ENCODE measurements around the gene MORC2. TPM values are rescaled to one million over a fixed set of nuclear protein-coding genes. Genes with fewer than 3 reads are reported as not detected.

Gene MORC2
- total RNA-seq, 1 experiment from 2014 or later: 25.4 TPM

DNA sequence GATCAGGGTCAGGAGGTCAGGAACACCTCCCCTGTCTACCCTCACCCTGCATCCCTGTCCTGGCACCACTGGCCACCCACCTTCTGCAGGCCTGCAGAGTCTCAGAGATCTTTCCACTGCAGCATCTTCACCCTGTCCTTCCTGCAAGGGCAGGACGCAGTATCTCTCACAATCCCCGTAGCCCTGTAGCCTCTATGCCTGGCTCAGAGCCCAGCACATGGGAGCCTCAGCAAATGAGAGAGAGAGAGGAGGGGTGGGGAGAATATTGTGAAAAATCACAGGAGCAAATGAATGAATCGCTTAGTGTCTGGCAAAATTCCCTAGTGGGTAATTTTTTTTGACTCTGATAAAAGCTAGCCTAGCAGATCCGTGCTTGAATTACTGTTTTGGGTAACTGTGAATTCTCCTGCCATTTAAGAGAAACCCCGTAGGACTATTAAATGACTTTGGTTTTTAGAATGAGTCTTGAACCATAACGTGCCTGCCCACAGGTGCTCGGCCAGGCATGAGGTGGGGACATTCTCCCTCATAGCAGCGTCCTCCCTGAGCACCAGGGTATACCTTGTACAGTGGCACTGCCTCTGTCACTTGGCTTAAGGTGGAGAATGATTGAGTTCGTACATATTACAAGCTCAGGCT, 91.5 kb downstream of the MORC2 start (continued):
- TF ChIP-seq, protein P1, sequence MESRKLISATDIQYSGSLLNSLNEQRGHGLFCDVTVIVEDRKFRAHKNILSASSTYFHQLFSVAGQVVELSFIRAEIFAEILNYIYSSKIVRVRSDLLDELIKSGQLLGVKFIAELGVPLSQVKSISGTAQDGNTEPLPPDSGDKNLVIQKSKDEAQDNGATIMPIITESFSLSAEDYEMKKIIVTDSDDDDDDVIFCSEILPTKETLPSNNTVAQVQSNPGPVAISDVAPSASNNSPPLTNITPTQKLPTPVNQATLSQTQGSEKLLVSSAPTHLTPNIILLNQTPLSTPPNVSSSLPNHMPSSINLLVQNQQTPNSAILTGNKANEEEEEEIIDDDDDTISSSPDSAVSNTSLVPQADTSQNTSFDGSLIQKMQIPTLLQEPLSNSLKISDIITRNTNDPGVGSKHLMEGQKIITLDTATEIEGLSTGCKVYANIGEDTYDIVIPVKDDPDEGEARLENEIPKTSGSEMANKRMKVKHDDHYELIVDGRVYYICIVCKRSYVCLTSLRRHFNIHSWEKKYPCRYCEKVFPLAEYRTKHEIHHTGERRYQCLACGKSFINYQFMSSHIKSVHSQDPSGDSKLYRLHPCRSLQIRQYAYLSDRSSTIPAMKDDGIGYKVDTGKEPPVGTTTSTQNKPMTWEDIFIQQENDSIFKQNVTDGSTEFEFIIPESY (IDR thresholded peaks at IDR 0.05; ENCODE audit: extremely low read depth, insufficient replicate concordance, low read length): no peak
- TF ChIP-seq ZNF274 (IDR thresholded peaks at IDR 0.05; ENCODE audit: low read depth, low read length) (no peak), EGR1 (IDR thresholded peaks at IDR 0.05; ENCODE audit: low read depth) (no peak), EZH2 (IDR thresholded peaks at IDR 0.05) (no peak)

DNA sequence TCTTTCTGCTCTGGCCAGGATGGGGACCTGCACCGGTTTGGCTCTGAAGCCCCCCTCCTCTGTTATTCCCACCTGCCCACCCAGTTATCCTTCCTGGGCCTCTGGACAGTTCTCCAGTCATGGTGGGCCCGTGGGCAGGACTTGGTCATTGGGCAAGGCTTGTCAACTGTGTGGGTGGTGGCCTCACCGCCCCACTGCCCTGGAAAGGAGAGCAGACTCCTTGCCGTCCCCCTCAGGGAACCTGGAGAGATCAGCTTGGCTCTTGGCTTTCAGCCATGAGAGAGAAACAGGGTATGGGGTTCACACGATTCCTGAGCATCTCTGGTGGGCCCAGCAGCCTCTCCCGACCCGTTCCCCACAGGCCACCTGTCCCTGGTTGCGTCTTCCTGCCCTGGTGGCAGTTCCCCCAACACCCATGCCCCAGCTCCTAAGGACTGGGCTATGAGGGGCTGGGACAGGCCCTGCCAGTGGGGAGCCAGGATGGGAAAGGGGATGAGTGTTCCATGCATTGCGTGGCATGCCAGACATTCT, 92.3 kb downstream of the MORC2 start:
- ChIA-PET POLR2A (no interaction called here), CTCF (no interaction called here), RAD21 (ENCODE audit: low non-redundant PET in 1 of 2, low total read pairs in 2 of 2, uncharacterized antibody in 2 of 2, unreplicated experiment in 2 of 2) (no interaction called here)
- no peaks in the 10 kb centered on the region for H3K36me3 ChIP-seq (ENCODE audit: control insufficient read depth in 1 of 2, insufficient read depth in 2 of 2, low read length in 2 of 2)
- no peaks in the 10 kb centered on the region for H3K27me3 ChIP-seq (ENCODE audit: insufficient read depth, low read length)
- BruUV-seq (replicated peaks): no TSS peak
- H3K9me2 ChIP-seq (ENCODE audit: insufficient read depth): no peaks in the 10 kb centered on the region
- DNase-seq (ENCODE audit: low read depth, low spot score) (no peak), ATAC-seq (no peak)
- H3K4me2 ChIP-seq (ENCODE audit: low read length): no peak overlapping the region
- peaks cover 0 to under 1% of the 10 kb centered on the region in 2 experiments; a peak in 1 of 4 replicates for H3K4me1 ChIP-seq (ENCODE audit: control insufficient read depth in 1 of 2, insufficient read depth in 2 of 2, low read length in 2 of 2)
- intact Hi-C loops (cut with micrococcal nuclease): no loop called here
- TF ChIP-seq JUND (IDR thresholded peaks at IDR 0.05) (no peak), SP1 (IDR thresholded peaks at IDR 0.05; ENCODE audit: low read depth) (no peak), EZH2phosphoT487 (IDR thresholded peaks at IDR 0.05; ENCODE audit: borderline replicate concordance) (no peak), EGR1 (IDR thresholded peaks at IDR 0.05; ENCODE audit: low read depth) (no peak), ZNF274 (IDR thresholded peaks at IDR 0.05; ENCODE audit: low read depth, low read length) (no peak), CEBPB (IDR thresholded peaks at IDR 0.05; ENCODE audit: low read depth) (no peak), ZFX (IDR thresholded peaks at IDR 0.05) (no peak), ELF1 (IDR thresholded peaks at IDR 0.05; ENCODE audit: borderline replicate concordance, low read depth) (no peak), SIN3A (IDR thresholded peaks at IDR 0.05; ENCODE audit: low read depth) (no peak), FOSL1 (IDR thresholded peaks at IDR 0.05; ENCODE audit: low read depth) (no peak), YY1 (IDR thresholded peaks at IDR 0.05; ENCODE audit: extremely low read depth, insufficient replicate concordance, low read depth, low read length) (no peak), POLR2A (IDR thresholded peaks at IDR 0.05; ENCODE audit: borderline replicate concordance, extremely low read depth, insufficient read depth, insufficient read length) (no peak), POLR2AphosphoS5 (IDR thresholded peaks at IDR 0.05; ENCODE audit: low read depth, low read length) (no peak), RAD21 (IDR thresholded peaks at IDR 0.05; ENCODE audit: low read depth) (no peak), SRF (IDR thresholded peaks at IDR 0.05; ENCODE audit: low read depth) (no peak), CTCF (IDR thresholded peaks at IDR 0.05 in 2 of 3, conservative IDR thresholded peaks at IDR 0.05 in 1 of 3; ENCODE audit: borderline replicate concordance in 1 of 3, insufficient read depth in 1 of 3, low read depth in 2 of 3, low read length in 2 of 3) (no peak), ATF3 (IDR thresholded peaks at IDR 0.05) (no peak)
- TF ChIP-seq, protein P2, sequence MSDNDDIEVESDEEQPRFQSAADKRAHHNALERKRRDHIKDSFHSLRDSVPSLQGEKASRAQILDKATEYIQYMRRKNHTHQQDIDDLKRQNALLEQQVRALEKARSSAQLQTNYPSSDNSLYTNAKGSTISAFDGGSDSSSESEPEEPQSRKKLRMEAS (IDR thresholded peaks at IDR 0.05): no peak
- TF ChIP-seq, protein P1 (IDR thresholded peaks at IDR 0.05; ENCODE audit: extremely low read depth, insufficient replicate concordance, low read length): no peak
- H3K27ac ChIP-seq (ENCODE audit: low read depth, low read length): no peak overlapping the region
- H2AFZ ChIP-seq (ENCODE audit: low read depth, low read length, poor library complexity, severe bottlenecking): no peak overlapping the region
- H3K4me3 ChIP-seq (replicated peaks in 1 of 2; ENCODE audit: low read depth in 1 of 2, low read length in 2 of 2): no peak overlapping the region
- no peaks in the 10 kb centered on the region for H3K79me2 ChIP-seq (ENCODE audit: insufficient read depth, low read length)
- H3K9ac ChIP-seq (ENCODE audit: low read length): no peak overlapping the region
- no peaks in the 10 kb centered on the region for H4K20me1 ChIP-seq (ENCODE audit: insufficient read depth)
- H3K9me3 ChIP-seq (ENCODE audit: control insufficient read depth in 1 of 2, insufficient read depth in 1 of 2, low read depth in 1 of 2, low read length in 2 of 2): no peaks in the 10 kb centered on the region
